Nephron progenitor cell (in vitro differentiated cells): ENCODE results near the gene PHACTR3.

Experiments used
- DNase-seq: peaks from one replicate; pipeline ENCODE4 v3.0.0; 2021
- H3K27ac Mint-ChIP-seq: 2 replicates; pipeline ENCODE4 v1.8.0; 2021; ENCODE audit warnings: mild to moderate bottlenecking, moderate library complexity, mixed read lengths
- H3K27me3 Mint-ChIP-seq: 2 replicates; pipeline ENCODE4 v1.8.0; 2021; ENCODE audit warnings: mild to moderate bottlenecking, low read depth, mixed read lengths; ENCODE audit not compliant: poor library complexity
- H3K36me3 Mint-ChIP-seq: 2 replicates; pipeline ENCODE4 v1.8.0; 2021; ENCODE audit warnings: low read depth, mixed read lengths
- H3K4me1 Mint-ChIP-seq: 2 replicates; pipeline ENCODE4 v1.8.0; 2021; ENCODE audit warnings: mixed read lengths
- H3K4me3 Mint-ChIP-seq: 2 replicates; pipeline ENCODE4 v1.8.0; 2021; ENCODE audit warnings: mild to moderate bottlenecking, moderate library complexity, mixed read lengths
- H3K9me3 Mint-ChIP-seq: 2 replicates; pipeline ENCODE4 v1.8.0; 2021; ENCODE audit warnings: mild to moderate bottlenecking, moderate library complexity, mixed read lengths
- TF ChIP-seq, protein P1 (sequence below): fragments of 200-600 bp; sonication (generic); IDR thresholded peaks from 2 replicates; pipeline ENCODE4 v1.5.0; 2021; ENCODE audit warnings: antibody characterized with exemption

Gene PHACTR3

DNA sequence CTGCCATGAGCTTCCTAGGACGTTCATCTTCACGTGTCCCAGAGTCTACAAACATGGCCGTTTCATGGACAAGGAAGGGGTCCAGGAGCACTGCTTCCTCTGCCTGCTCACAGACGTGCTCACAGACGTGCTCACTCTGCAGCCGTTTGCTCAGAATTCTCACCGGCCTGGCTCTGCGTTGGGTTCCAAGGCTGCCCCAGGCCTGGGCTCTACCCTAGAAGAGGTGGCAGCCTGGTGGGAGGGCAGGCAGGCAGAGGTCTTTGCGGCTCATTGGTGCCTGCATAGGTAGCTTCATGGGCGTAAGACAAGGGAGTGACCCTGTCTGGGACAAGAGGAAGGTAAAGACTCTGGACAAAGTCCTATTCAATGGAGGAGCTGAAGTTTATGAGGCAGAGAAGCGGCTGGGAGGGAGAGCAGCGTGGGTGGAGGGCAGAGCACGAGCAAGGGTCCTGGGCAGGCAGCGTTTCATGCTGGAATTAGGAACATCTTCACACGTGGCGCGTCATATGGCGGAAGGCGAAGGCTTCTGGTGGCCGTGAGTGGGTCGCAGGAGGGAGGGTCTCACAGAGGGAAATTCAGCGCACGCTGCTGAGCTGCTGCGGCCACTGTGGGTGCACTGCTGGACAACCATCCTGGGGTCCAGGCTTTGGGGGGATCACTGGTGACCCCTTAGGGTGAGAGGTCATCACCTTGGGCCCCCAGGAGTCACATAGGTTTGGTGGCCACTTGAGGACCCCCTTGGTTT is 138.2 kb downstream of the PHACTR3 start:
- TF ChIP-seq, protein P1, sequence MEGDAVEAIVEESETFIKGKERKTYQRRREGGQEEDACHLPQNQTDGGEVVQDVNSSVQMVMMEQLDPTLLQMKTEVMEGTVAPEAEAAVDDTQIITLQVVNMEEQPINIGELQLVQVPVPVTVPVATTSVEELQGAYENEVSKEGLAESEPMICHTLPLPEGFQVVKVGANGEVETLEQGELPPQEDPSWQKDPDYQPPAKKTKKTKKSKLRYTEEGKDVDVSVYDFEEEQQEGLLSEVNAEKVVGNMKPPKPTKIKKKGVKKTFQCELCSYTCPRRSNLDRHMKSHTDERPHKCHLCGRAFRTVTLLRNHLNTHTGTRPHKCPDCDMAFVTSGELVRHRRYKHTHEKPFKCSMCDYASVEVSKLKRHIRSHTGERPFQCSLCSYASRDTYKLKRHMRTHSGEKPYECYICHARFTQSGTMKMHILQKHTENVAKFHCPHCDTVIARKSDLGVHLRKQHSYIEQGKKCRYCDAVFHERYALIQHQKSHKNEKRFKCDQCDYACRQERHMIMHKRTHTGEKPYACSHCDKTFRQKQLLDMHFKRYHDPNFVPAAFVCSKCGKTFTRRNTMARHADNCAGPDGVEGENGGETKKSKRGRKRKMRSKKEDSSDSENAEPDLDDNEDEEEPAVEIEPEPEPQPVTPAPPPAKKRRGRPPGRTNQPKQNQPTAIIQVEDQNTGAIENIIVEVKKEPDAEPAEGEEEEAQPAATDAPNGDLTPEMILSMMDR, result no peak
- no peak overlapping the region for H3K27ac Mint-ChIP-seq
- peaks cover 13% of the 10 kb centered on the region for H3K27me3 Mint-ChIP-seq
- H3K4me3 Mint-ChIP-seq, result no peak overlapping the region
- no peak for DNase-seq
- no peaks in the 10 kb centered on the region for H3K4me1 Mint-ChIP-seq
- peaks cover 6% of the 10 kb centered on the region for H3K36me3 Mint-ChIP-seq
- H3K9me3 Mint-ChIP-seq, result peaks cover 90% of the 10 kb centered on the region

DNA sequence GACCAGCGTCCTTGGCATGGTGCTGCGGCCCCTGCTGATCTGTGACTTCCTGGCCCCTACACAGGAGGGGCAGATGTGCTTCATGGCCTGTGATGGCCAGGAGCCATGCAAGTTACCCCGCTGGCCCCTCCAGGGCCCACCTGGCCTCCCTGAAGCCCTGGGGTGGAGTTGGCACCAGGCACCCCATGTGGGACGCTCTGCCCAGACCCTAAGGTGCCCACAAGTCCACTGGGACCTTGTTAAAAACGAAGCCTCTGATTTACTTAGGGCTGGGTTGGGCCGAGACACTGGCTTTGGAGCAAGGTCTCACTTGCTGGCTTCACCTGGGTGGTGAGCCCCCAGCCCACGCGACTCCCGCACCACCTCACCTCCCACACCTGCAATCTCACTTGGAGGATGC is 139.0 kb downstream of the PHACTR3 start:
- peaks cover 6% of the 10 kb centered on the region for H3K36me3 Mint-ChIP-seq
- H3K4me1 Mint-ChIP-seq, result no peaks in the 10 kb centered on the region
- DNase-seq, result no peak
- peaks cover 90% of the 10 kb centered on the region for H3K9me3 Mint-ChIP-seq
- peaks cover 13% of the 10 kb centered on the region for H3K27me3 Mint-ChIP-seq
- TF ChIP-seq, protein P1, result no peak
- no peak overlapping the region for H3K27ac Mint-ChIP-seq
- H3K4me3 Mint-ChIP-seq, result no peak overlapping the region

DNA sequence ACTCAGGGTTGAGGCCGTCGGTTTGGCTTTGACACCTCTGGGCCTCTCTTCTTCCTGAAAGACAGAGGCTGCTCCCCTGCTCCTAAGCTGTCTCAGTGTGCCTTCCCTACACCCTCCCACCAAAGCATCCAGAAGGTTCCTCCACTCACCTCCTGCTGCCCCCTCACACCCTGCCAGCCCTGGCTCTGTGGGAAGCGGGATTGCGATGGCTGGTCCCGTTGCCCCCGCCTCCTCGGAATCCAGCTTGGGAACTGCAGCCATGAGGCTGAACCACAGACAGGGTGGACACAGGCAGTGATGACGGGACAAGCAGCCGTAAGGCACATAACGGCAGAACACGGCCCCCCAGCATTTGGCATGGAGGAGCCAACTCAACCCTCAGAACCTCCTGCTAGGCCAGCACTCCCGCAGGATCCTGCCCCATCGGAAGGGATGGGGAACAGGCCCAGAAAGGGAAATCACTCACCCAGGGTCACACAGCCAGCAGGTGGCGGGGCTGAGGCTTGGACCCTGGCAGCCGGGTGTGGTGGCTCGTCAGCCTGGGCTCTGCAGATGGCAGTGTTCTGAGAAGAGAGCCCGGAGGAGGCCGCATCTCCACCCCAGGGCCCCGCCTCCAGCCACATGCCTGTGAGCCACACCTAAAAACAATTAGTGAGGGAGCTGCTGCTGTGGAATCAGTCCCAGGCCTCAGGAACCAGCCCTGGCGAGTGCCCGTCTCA is 139.6 kb downstream of the PHACTR3 start:
- Mint-ChIP-seq H3K4me3 (no peak overlapping the region), H3K4me1 (no peaks in the 10 kb centered on the region), H3K27me3 (peaks cover 13% of the 10 kb centered on the region), H3K9me3 (peaks cover 91% of the 10 kb centered on the region), H3K27ac (no peak overlapping the region), H3K36me3 (peaks cover 6% of the 10 kb centered on the region)
- TF ChIP-seq, protein P1, result no peak
- no peak for DNase-seq

DNA sequence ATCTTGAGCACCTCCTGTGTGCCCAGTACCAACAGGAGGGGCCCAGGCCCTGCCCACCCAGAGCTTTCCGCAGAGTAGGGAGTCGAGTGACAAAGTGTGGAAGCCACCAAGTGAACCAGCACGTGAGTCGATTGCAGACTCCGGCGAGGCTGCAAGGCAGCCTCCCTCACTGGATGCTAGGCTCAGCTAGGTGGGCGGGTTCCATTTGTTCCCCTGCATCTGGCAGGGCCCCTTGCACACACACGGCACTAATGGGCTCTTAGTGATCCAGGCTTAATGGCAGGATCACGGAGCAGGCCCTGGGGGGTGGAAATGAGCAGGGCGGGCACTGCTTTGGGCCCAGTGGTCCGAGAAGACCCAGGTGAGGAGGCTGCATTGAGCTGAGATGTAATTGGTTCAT is 140.4 kb downstream of the PHACTR3 start:
- TF ChIP-seq, protein P1, result no peak
- Mint-ChIP-seq H3K36me3 (peaks cover 6% of the 10 kb centered on the region), H3K9me3 (peaks cover 91% of the 10 kb centered on the region), H3K27ac (no peak overlapping the region), H3K27me3 (peaks cover 20% of the 10 kb centered on the region), H3K4me1 (no peaks in the 10 kb centered on the region), H3K4me3 (no peak overlapping the region)
- DNase-seq, result no peak

DNA sequence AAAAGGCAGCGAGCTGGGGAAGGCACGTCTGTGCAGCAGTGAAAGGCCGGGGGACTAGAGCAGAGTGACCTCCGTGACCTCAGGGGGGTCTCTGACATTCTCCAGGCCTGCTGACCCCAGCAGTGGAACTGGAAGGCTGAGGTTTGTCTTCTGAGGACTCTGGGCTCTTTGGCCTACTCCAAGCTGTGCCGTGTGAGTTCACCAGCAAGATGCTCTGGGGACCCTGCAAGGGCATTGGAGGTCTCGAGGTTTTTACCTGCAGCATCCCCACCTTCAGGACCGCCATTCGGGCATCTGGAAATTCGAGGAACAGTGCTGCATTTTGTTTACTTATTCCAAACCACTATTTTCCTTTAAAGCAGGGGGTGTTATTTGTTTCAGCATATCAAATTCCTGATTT is 140.9 kb downstream of the PHACTR3 start:
- H3K27ac Mint-ChIP-seq, result no peak overlapping the region
- no peaks in the 10 kb centered on the region for H3K4me1 Mint-ChIP-seq
- peaks cover 91% of the 10 kb centered on the region for H3K9me3 Mint-ChIP-seq
- DNase-seq, result no peak
- H3K36me3 Mint-ChIP-seq, result peaks cover 6% of the 10 kb centered on the region
- no peak overlapping the region for H3K4me3 Mint-ChIP-seq
- TF ChIP-seq, protein P1, result no peak
- H3K27me3 Mint-ChIP-seq, result peaks cover 25% of the 10 kb centered on the region

DNA sequence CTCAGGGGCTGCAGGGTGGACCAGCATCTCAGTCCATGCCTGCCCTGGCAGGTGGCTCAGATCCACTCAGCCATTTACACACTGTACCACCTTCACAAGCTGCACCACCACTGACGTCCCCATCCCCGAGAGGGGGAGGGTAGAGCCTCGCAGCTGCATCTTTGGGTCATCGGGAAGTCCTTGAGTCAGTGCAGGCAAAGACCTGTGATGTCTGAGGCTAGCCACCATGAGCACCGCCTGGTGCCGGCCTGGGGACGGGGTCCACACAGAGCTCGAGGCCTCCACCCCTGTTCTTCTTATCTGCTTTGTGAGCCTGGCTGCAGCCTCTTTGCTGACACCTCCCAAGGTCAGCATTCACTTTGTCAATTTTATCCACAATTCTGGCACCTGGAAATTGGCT is 141.4 kb downstream of the PHACTR3 start:
- H3K27ac Mint-ChIP-seq, result no peak overlapping the region
- peaks cover 91% of the 10 kb centered on the region for H3K9me3 Mint-ChIP-seq
- H3K27me3 Mint-ChIP-seq, result peaks cover 28% of the 10 kb centered on the region
- no peaks in the 10 kb centered on the region for H3K4me1 Mint-ChIP-seq
- DNase-seq, result no peak
- H3K36me3 Mint-ChIP-seq, result peaks cover 6% of the 10 kb centered on the region
- H3K4me3 Mint-ChIP-seq, result no peak overlapping the region
- TF ChIP-seq, protein P1, result no peak
